IPS DF 4.7 (cell line): ENCODE results near the gene CDH23.

Experiments used
- DNase-seq: peaks from one replicate; pipeline ENCODE4 v3.0.0-alpha.2; 2013; ENCODE audit warnings: low spot score; ENCODE audit errors: extremely low read depth

Gene CDH23

DNA sequence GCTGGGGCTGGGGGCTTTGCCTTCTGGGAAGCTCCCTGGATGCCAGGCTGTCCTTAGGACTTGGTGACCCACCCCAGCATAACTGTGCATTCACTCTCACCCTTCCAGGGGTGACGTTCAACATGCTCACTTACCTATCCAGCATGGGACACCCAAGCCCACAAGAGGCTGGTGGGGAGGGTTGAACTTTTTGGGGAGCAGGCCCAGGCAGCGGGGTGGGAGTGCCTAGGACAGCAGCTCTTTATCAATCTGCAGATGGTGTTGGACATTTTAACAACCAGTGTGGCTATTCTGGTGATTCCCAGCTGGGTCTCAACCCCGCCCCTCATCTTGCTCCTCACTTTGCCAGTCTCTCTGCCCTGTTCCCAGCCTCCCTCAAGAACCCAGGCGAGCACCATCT, 86.4 kb downstream of the CDH23 start:
- DNase-seq: no peak

GRCh38 chr10:71483885-71484751, 87.4 kb downstream of the CDH23 start:
- no peak for DNase-seq

DNA sequence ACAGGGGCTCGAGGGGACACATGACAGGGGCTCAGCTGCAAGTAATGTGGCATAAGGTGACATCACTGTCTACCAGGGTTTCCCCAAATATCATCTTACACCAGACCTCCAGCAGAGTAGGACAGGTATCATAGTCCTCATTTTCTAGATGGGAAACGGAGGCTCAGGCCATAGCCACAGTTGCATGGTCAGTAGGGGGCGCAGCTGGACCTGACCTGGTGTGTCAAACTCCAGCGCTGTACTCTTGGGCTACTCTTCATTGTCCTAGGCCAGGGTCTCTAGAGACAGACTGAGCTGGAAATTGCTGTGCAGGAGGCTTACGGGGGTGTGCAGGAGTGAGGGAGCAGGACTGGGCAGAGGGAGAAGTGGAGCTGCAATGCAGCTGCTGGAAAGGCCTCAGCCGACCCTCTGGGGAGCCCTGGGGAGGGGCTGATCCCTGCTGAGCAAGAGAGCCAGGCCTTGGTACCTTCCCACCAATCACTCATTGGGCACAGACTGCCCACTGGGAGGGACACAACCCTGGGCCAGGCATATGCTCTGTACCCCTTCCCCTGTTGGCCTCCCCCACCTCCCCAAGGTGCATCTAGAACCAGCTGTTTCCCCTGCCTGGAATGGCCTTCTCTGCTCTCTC, 89.9 kb downstream of the CDH23 start:
- DNase-seq: peak; percentile 28

DNA sequence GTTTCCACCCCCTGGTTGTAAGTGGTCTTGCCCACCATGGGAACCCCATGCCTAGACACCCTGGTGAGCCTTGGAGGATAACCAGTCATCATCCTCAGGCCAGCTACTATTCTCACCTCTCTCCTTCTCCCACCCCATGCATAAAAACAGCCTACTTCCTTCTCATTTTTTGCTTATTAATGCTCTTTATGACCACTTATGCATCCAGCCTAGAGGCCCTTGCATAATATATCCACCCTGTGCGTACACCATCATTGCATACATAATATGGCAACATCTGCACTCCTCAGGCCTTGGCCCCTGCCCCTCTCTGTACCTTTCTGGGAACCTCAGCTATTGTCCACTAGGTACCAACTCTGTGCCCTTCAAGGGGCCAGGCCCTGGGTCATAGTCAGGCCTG, 91.0 kb downstream of the CDH23 start:
- no peak for DNase-seq

GRCh38 chr10:71489077-71489476, 92.4 kb downstream of the CDH23 start:
- no peak for DNase-seq

DNA sequence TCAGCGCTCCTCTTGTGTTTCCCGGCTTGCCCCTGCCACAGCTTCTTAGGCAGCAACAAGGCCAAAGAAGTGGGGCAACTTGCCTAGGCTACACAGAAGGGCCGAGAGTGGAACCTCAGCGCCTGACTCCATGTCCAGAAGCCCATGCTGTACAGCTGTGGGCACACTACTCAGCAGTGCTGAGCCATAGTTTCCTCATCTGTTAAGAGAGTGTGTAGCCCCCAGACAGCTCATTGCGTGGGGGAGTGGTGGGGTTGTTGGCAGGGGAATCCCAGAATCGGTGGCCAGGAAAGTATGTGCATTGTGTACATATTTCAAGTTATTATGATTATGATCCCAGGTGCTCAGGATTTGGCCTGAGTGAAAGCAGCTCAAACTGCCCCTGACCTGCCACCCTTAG, 96.2 kb downstream of the CDH23 start:
- DNase-seq: no peak

DNA sequence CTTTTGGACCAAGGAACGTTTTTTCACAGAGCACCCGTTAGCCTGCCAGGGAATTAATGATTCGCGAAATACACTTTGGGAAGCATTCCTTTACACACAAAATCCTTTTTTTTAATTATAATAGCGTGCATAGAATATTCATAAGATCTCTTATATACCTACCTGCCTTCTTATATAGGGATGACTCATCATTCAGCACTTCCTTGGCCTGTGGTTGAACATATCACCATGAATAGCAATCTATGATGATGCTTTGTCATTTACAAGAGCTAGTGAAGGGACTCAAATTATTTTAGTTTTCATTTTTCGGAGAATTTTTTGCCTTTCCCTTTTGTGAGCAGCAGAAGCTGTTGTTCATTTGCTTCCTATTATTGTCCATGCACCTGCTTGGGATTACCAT, 97.0 kb downstream of the CDH23 start:
- DNase-seq: no peak

GRCh38 chr10:71494476-71494875, 97.8 kb downstream of the CDH23 start:
- no peak for DNase-seq

- no peak for DNase-seq
Observed at GRCh38 chr10:71494980-71495381, 98.3 kb downstream of the CDH23 start.

DNA sequence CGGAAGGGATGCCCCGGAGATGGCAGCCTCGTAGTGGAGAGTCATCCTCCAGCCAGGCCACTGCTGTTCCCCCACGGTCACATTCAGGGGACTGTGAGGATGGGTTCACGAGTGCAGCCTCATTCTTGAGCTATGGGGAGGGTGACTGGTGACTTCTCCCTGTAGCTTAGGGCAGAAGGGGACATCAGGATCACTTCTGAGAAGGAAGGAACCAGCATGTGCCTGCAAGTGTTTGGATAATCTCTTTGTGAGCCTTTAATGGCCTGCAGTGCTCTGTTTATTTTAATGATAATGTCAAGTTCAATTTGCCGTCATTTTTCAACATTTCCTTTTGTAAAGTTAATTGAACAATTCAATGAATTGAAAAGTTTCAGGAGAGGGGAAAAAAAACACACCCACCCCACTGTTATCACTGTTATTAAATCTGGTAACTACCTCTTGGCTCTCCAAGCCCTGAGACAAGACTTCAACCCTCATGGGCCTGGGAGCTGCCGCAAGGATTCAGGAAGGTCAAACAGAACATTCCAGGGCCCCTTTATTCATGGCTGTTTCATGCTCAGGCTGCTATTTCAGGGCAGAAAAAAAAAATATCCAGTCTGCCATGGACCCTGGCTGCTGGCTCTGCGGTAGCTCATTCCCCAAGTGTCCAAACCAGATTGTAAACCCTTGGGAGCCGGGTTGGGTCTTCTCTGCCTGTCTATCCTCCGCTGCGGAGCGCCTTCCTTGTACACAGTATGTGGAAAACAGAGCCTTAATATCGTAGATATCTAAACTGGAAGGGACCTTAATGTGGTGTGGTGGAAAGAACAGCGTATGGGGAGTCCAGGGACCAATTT, 100.4 kb downstream of the CDH23 start:
- DNase-seq: no peak

- no peak for DNase-seq
Observed at GRCh38 chr10:71497763-71498326, 101.1 kb downstream of the CDH23 start.

GRCh38 chr10:71501402-71501801, 104.7 kb downstream of the CDH23 start:
- DNase-seq: no peak

DNA sequence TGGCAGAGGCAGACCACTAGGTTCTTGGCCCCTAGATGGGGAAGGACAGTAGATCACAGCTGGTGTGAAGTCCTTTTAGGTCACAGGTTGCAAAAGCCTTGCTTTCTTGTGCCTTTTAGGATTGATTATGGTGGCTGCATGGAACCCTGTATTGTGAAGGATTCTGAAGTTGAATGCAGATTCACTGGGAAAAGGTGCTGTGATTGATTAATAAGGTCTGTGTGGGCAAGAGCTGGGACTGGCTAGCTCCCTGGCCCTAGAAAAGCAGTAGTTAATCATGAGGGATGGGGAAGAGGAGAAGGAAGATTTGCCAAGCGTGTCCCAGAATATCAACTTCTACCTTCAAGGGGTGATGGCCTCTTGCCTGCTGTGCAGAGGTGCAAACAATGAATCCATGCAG, 105.5 kb downstream of the CDH23 start:
- no peak for DNase-seq

- DNase-seq: no peak
Observed at GRCh38 chr10:71502851-71503250, 106.1 kb downstream of the CDH23 start.

- DNase-seq: no peak
Observed at GRCh38 chr10:71504168-71504567, 107.4 kb downstream of the CDH23 start.

DNA sequence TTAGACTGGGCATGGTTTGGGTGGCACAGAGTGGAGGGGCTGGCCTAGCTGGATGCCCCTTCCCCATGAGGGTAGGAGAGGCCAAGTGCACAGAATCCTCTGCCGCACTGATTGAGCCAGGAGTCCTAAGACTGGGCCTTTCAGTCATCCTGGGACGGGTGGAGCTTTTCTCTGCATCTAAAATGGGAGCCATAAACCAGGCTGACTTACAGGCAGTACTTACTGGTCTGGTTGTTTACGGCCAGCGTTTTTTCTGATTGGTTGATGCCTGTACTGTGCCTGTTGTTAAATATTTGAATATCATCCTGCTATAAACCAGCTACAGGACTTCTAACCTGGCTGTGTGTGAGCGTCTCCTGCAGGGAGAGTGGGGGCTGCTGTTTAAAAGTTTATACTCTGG, 107.8 kb downstream of the CDH23 start:
- no peak for DNase-seq

DNA sequence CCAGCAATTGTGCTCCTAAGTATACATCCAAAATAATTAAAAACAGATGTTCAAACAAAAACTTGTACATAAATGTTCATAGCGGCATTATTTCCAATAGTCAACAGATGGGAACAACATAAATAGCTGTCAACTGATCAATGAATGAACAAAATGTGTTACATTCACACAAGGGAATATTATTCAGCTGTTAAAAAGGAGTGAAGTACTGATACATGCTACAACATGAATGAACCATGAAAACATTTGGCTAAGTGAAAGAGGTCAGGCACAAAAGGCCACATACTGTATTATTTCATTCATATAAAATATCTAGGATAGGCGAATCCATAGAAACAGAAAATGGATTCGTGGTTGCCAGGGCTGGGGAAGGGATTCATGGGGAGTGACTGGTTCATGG, 109.1 kb downstream of the CDH23 start:
- no peak for DNase-seq

DNA sequence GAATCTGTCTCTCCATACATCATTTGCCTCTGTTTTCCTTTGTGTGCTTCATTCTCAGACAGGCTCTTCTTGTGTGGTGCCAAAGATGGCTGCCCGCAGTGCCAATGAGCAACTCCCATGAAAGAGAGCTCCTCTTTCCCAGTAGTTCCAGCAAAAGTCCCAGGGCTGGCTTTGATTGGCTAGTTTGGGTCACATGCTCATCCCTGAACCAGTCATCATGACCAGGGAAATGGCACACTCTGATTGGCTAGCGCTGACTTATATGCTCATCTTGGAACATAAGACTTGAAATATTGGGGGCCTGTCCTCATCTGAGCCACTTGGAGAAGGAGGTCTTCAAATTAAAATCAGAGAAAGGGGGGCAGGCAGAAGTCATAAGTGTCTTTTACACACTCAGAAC, 112.7 kb downstream of the CDH23 start:
- DNase-seq: no peak

GRCh38 chr10:71511206-71511605, 114.5 kb downstream of the CDH23 start:
- DNase-seq: no peak

- no peak for DNase-seq
Observed at GRCh38 chr10:71512312-71512711, 115.6 kb downstream of the CDH23 start.

- no peak for DNase-seq
Observed at GRCh38 chr10:71512761-71513539, 116.2 kb downstream of the CDH23 start.
